ENCODE data around the gene TMEM87B.

The TMEM87B gene

DNA sequence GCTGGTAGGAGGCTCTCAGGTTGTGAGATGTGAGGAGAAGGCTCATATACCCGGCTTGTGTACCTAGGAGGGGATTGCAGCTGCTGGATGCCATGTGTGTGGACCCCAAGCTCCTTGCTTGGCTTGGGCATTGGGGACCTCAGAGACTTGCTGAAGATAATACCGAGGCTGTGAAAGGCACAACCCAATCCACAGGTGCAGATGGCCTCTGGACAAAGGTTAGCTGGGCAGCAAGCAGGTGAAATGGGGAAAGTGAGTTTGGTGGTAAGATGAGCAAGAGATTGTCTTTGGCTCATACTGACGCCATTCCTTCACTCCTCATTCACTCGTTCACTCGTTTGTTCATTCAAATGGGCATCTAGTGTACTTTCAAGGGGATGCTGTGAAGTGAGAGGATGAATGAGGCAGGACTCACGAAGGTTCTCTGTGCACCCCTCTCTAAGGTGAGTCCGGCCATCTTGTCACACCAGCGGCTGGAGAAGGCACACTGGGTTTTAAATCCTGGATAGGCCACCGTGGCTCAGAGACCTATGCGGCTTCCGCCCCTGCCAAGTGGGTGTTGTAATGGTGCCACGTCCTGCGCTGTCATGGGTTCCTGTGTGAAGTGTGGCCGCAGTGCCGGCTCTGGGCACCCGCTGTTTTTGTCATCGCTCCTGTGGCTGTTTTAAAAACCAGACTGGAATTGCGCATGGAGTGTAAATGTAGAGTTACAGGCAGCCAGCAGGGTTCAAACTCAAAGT lies 96.8 kb downstream of the TMEM87B start:
- no peak for DNase-seq (ENCODE audit: low spot score)

DNA sequence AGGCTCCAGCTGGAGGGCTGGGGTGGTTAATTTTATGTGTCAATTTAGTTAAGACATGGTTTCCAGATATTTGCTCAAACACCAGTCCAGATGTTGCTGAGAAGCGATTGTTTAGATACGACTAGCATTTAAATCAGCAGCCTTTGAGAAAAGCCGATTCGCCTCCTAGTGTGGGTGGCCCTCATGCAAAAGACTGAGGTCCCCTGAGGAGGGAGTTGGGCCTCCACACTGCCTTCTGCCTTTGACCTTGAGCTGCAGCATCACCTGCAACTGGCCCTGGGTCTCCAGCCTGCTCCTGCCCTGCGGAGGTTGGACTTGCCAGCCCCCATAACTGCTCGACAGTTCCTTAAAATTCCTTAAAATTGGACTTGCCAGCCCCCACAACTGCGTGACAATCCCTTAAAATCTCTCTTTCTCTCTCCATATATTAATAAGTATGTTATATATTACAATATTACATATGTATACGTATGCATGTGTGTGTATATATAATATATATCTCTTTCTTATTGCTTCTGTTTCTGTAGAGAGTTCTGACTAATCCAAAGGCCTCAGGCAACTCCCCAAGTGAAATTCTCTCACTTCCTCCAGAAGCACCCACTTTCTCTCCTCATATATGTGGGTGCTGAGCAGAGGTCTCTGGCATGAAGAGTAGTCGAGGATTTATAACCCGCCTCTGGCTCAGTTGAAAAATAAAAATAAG lies 97.6 kb downstream of the TMEM87B start:
- no peak for DNase-seq (ENCODE audit: low spot score)

DNA sequence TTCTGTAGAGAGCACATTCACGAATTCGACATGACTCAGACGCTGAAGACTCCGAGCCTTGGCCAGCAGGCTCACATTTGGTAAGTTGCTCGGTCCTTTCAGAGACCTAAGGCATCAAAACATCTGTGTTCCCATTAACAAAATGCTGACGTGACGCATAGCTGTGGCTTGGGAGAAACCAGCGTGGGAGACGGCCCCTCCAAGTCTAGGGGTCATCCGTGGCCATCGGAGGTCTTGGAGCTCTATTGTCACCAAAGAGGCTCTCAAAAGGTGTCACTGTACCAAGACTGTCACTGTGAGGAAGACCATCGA lies 98.1 kb downstream of the TMEM87B start:
- no peak for DNase-seq (ENCODE audit: low spot score)

DNA sequence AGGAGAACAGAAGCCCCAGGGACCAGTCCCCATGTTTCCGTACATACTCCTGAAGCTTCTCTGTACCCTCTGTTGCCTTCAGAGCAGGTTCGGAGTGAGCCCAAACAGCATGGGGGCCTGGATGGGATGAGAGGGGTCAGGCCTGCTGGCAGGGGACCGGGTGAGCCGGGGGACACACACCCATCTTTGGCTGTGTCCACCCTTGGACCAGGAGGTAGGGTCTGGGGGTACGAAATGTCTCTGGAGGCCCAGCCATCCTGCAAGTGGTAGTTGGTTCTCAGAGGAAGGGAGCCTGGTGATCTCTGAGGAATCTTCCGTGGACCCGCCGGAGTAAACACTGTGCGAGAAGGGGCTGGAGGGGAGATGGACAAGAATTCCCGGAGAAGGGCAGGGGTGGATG lies 98.4 kb downstream of the TMEM87B start:
- no peak for DNase-seq (ENCODE audit: low spot score)

DNA sequence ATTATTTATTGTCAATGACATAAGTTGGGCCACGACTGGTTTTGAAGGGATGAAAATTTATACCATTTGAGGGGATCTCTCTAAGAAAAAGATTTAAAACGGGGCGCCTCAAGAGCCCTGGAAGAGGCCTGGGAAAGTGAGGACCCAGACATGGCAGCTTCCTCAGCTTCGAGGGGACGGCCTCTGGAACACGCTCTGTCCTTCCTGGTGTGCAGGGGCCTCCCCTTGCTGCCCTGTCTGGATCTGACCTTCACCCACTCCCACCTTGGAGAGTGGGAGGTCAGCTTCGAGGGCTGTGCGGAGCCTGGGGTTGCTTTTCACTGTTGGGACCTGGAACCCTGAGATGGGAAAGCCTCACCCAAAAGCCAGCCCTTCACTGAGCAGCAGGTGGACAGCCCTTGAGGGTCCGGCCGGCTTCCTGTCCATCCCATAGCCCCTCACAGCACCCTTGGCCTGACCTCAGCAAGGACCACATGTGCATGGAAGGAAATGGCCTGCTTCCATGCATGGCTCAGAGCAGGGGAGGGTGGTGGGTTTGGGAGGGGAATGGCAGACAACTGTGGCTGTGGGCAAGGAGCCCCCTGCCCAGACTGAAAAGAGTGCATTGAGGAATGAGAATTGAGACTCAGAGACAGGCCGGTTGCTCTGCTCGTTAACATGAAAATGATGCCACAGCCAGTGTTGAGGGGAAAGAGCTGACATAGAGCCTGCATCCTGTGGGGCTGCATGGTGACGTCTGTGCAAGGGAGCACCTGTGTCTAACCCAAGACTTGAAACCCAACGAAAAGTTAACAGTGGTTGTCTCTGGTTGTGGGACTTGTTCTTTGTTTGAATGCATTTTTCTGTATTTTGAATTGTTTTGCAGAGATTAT lies 99.4 kb downstream of the TMEM87B start:
- peak; percentile 59 for DNase-seq (ENCODE audit: low spot score)

DNA sequence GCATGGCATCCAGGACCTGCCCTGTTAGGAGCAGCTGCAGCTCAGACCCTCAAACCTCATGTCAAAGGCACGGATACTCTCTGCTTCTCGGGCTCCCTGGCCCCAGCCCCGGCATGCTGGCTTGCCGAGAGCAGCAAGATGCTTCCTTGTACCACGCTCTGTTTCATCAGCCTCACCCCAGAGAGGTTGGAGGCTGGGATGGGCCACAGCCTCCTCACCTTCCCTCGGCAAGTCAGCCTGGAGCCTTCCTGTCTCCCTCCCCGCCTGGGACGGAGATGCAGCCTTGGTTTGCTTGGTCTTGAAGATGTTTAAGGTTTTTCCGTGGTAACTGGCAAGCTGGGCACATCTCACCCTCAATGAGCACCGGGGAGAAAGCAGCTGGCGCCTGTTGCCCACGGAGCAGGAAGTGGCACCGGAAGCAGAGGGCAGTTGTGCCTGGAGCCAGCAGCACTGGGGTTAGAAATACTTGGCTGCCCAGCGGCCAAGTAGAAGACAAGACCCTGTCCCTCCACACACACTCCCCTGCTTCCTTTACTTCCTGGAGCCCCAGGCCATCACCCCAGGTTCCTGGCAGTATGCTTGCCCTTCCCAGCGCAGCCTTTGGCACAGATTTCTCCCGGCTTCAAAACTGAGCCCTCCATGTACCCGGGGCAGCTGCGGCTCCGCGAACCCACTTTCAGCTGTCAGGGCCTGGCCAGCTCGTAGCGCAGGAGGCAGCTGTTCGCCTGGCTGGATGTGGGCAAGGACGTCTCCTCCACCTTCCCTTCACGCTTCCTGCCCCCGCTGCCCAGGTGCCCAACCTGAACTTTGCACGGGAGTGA lies 100.5 kb downstream of the TMEM87B start:
- peak; percentile 17 for DNase-seq (ENCODE audit: low spot score)

DNA sequence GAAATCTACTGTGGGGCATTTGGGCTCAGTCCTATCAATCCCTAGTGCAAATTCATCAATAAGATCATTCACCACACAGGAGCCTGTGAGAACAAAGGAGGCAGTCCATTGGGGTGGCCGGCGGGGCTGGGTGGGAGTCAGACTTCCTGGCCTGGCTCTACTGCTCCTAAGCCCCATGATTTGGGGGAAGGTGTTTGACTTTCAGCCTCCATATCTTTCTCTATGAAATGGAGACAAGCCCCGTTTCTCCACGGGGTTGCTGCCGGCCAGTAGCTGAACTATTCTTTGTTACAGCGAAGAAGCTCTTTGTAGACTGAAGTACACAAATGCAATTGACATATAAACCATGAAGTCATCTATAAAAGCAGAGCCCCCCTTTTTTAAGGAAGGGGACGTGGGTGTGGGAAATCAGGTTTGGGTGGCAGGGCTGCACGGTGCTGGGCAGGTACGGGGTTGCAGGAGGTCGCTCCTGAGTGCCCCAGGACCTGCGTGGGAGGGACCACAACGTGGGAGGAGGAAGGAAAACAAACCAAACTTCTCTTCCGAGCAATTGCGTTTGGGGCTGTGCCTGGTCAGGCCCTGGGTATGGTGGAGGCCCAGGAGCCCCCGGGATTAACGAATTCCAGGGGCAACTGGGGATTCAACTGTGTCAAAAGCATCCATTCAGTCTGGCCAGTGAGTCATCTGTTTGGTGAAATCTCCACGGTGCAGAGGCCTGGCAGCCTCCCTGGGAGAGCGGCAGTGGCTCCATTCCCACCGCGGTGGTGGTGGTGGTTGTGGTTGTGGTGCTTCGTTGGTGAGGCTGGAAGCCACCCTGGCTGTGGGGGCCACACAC lies 101.3 kb downstream of the TMEM87B start:
- no peak for DNase-seq (ENCODE audit: low spot score)

DNA sequence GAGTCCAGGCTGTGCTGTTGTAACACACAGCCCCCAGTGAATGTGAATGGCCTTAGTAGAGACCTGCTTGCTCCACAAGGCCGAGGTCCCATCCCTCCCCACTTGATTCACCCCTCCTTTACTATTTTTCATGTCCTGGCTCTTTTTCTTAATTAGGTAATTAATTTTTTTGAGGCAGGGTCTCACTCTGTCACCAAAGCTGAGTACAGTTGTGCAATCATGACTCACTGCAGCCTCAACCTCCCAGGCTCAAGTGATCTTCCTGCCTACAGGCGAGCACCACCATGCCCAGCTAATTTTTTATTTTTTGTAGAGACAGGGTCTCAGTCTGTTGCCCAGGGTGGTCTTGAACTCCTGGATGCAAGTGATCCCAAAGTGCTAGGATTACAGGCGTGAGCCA lies 102.4 kb downstream of the TMEM87B start:
- DNase-seq (ENCODE audit: low spot score), result no peak

DNA sequence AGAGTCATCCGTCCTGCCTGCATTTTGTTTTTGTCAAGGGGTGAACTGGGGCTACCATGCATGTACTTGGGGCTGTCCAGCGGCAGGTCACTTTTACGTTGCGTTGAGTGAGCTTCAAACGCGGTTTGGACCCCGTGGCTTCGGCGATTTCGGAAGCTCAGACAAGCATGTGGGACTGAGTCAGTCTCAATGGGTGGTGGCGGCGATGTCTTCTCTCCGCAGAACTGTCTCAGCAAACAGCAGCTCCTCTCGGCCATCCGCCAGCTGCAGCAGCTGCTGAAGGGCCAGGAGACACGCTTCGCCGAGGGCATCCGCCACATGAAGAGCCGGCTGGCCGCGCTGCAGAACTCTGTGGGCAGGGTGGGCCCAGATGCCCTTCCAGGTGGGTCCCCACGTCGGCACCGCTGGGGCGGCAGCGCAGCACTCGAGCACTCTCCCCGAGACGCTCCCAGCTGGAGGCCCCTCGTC lies 104.4 kb downstream of the TMEM87B start:
- DNase-seq (ENCODE audit: low spot score), result peak; percentile 93

DNA sequence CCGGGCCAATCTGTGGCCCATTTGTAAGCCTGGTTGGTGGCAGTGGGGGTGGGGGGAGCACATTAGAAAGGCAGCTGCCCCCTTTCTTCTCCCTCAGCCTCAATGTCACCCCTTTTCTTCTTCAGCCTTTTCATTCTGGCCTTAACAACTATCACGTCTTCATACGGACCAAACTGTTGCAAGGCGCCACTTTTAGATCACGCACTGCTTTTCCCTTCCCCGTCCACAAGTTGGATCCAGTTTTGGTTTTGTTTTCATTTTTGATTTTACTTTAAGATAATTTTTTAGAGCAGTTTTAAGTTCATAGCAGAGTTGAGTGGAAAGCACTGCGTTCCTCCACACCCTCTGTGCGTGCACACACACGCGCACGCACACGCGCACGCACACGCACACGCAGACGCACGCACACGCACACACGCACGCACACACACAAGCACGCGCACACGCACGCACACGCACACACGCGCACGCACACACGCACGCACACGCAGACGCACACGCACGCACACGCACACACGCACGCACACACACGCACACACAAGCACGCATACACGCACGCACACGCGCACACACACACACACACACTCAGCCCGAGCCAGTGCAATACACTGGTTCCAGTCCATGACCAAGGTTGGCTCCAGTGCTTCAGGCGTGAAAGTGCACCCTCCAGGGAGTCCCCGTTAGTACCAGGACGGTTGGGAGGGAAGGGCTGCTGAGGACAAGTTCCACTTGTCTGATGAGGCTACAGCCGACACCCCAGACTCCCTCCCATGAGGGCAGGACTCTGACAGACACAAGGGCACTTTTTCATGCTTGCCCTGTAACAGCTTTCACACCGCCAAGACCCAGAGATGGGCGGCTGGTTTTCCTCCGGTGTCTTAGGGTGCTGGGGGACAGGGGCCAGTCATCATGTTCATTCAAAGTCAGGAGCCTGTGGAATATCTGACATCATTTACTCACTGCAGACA lies 105.5 kb downstream of the TMEM87B start:
- DNase-seq (ENCODE audit: low spot score), result peak; percentile 30

DNA sequence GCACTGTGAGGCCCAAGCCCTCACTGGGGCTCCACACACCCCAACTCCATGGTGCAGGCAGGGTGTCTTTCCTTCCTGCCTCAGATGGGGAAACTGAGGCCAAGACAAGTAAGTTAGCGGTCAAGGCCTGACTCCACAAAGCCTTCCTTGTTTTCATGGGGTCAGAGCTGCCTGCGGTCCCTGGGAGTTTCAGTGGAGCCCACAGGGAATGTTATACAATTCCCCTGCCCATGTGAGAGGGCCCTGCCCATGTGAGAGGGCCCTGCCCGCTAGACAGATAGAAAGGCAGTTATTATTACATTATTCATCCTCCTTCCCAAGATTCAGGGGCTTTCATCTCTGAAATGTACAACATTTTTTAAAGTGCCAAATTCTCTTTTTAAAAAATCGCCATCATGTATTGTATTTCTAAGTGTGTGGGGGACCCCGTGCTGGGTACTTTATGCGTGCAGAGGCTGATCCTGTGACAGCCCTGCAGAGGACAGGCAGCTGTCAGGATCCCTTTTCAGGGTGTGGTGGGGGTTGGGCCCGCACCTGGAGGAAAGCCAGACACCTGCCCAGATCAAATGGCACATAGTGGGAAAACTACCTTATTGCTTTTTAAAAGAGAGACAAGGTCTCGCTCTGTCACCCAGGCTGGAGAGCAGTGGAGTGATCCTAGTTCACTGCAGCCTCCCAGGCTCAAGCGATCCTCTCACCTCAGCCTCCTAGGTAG lies 106.5 kb downstream of the TMEM87B start:
- no peak for DNase-seq (ENCODE audit: low spot score)

DNA sequence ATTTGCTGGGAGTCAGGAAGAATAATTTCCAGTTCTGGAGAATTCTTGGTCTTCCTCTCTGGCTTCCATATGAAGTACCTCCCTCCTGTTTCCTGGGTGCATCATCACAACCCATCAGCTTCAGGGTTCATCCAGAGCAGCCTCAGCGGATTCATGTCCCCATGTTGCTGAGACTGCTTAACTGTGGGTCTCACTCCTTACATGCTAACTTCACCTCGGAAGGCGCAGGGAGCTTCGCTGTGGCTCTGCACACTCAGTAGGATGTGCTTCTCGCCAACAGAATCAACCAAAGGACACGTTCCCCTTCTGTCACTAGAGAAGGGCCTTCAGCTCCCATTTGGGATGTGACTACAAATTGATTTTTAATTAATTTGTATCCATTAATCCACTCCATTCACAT lies 107.3 kb downstream of the TMEM87B start:
- DNase-seq (ENCODE audit: low spot score), result no peak

DNA sequence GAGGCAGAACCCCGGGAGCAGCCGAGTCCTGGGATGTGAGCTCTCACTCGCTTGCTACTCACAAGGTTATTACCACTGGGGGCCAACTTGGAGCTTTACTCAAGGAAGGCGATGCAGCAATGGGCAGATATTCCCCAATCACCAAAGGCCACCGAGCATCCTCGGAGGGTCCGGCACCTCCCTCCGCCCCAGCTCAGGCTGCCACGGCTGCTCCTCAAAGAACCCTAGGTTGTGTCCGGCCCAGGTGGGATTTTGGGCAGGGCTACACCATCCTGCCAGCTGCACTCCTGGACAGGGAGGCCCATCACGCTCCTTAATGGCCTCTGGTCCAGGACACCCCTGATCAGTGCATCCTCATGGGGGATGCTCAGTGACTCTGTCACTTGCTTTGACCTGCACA lies 107.9 kb downstream of the TMEM87B start:
- DNase-seq (ENCODE audit: low spot score), result no peak

DNA sequence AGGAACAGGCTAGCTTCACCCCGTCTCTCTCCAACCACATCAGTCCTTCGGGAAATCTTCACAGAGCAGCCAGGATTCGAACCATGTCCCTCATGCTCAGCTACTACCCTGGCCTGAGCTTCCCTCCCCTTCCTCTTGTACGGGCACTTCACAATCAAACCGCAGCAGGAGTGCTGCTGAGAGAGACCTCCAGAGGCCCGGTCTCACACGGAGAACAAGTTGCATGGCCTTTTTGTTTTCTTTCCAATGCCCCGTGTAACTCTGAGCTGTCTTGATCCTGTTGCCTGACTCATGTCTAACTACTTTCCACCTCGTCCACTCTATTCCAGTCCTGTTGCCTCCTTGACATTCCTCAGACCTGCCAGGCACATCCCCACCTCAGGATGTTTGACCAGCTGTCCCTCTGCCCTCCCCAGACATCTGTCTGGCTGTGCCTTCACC lies 108.5 kb downstream of the TMEM87B start:
- DNase-seq (ENCODE audit: low spot score), result no peak

DNA sequence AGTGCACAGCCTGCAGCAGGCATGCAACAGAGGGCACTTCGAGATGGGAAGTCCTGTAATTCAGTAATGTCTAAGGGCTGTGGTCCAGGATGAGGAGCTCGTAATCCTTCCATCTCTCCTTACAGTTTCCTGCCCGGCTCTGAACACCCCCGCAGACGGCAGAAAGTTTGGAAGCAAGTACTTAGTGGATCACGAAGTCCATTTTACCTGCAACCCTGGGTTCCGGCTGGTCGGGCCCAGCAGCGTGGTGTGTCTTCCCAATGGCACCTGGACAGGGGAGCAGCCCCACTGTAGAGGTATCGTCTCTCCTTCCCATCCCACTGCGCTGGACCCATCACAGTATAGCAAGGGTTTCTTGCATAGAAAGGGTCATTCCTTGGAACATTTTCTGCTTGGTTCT lies 109.8 kb downstream of the TMEM87B start:
- no peak for DNase-seq (ENCODE audit: low spot score)

DNA sequence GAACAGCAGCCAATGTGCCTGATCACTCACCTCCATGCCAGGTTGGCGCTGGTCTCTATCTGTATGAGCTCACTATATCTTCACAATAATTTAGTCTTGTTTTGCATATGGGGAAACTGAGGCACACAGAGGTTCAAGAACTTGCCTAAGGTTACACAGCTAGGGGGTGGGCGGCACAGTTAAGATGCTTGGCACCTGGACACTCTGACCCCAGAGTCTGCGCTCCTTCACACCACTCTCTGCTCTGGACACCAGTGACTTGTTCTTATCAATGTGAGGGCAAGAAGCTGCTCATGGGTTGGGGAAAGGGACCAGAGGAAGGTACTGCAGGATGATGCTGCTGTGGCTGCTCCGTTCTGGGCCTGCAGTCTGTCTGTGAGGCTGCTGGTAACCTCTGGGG lies 110.2 kb downstream of the TMEM87B start:
- no peak for DNase-seq (ENCODE audit: low spot score)

DNA sequence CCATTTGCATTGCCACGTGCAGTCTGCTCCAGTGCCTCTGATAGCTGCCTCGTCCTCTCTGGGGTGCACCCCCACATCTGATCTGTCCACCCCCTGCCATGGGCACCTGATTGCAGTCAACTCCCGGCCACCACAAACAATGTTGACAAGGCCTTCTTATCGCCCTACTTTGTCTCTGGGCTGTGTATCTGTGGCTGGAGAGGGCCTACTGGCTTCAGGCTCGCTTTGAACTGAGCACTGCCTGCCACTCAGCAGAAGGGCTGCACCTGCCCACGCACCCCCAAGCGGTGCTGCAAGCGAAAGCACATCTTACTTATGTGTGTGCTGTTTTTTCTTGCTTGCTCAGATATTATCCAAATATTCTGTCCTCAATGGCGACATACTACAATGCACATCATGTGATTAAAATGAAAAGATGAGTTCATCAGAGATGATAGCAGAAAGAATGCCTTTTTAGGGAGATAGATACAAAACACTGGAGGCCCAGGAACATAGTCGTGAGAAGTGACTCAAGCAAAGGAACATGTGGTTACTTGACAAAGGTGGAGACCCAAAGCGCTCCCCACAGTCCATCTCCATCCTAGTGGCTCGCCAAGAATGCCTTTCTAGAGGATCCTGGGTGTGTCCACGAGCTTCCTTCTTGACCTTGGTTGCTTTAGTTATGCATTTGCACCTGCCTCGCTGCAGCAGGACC lies 111.9 kb downstream of the TMEM87B start:
- DNase-seq (ENCODE audit: low spot score), result no peak

DNA sequence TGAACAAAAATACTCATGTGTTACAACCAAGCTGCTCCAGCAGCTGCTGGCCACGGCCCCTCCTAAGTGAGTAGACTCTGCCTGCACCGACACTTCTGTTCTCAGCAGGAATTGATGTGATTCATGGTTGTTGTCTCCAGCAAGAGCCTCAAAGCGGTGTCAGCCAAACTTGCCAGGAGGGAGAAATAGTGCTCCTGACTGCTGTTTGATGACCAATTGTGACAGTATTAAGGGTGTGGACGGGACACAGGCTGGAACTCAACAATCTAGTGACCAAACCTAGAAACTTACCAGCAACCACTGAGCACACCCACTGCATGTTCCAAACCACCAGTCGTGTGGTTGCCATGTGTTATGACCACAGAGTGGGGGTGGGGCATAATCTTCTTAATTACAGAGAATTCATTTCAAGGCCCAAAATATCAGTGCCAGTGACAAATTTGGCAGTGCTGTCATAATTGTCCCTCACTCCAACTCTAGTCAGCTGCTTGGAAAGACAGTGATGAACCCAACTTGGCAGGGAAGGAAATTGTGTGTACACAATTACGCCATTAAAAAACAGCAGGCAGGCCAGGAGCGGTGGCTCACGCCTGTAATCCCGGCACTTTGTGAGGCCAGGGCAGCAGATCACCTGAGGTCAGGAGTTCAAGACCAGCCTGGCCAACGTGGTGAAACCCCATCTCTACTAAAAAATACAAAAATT lies 113.5 kb downstream of the TMEM87B start:
- DNase-seq (ENCODE audit: low spot score), result no peak

Measured in NAMALWA (cell line).